Muscle layer of duodenum (tissue), 2 donors: Measurements from ENCODE around the gene ZFHX2.

Source experiments
- H3K27ac ChIP-seq: one replicate; pipeline ENCODE4 v1.7.0; 2013; ENCODE audit warnings: mild to moderate bottlenecking, low read length
- H3K27me3 ChIP-seq: one replicate; pipeline ENCODE4 v1.7.0; 2013; ENCODE audit warnings: low read depth, mild to moderate bottlenecking, control low read depth, low read length
- H3K36me3 ChIP-seq, 2 donors: one replicate each; pipeline ENCODE4 v1.7.0; 2013; ENCODE audit warnings: low read length in 2 of 2, control low read depth in 1 of 2, mild to moderate bottlenecking in 1 of 2; ENCODE audit not compliant: insufficient read depth in 2 of 2, control insufficient read depth in 1 of 2
- H3K4me1 ChIP-seq, 2 donors: one replicate each; pipeline ENCODE4 v1.7.0; 2013; ENCODE audit warnings: low read length in 2 of 2, mild to moderate bottlenecking in 2 of 2, control low read depth in 1 of 2, moderate library complexity in 1 of 2; ENCODE audit not compliant: insufficient read depth in 2 of 2, control insufficient read depth in 1 of 2
- H3K4me3 ChIP-seq, 2 donors: one replicate each; pipeline ENCODE4 v1.7.0; 2013; ENCODE audit warnings: low read length in 2 of 2, low read depth in 1 of 2, mild to moderate bottlenecking in 1 of 2
- H3K9me3 ChIP-seq, 2 donors: one replicate each; pipeline ENCODE4 v1.7.0; 2013; ENCODE audit warnings: low read length in 2 of 2, control low read depth in 1 of 2, mild to moderate bottlenecking in 1 of 2; ENCODE audit not compliant: control insufficient read depth in 1 of 2
- donor health status: healthy.

The ZFHX2 gene

GRCh38 chr14:23522643-23523198 is 28.8 kb downstream of the ZFHX2 start:
- Histone ChIP-seq H3K4me3 (no peak overlapping the region), H3K27me3 (no peaks in the 10 kb centered on the region), H3K4me1 (no peaks in the 10 kb centered on the region), H3K9me3 (no peaks in the 10 kb centered on the region), H3K36me3 (peaks cover 0 to 13% of the 10 kb centered on the region in 2 donors), H3K27ac (no peak overlapping the region)

- H3K4me1 ChIP-seq = no peaks in the 10 kb centered on the region
- H3K27me3 ChIP-seq = no peaks in the 10 kb centered on the region
- no peak overlapping the region for H3K27ac ChIP-seq
- no peaks in the 10 kb centered on the region for H3K9me3 ChIP-seq
- H3K4me3 ChIP-seq = no peak overlapping the region
- peaks cover 0 to 13% of the 10 kb centered on the region in 2 donors for H3K36me3 ChIP-seq
Observed at GRCh38 chr14:23521785-23522640, 29.6 kb downstream of the ZFHX2 start.

- Histone ChIP-seq H3K27me3 (no peaks in the 10 kb centered on the region), H3K4me1 (no peaks in the 10 kb centered on the region), H3K9me3 (no peaks in the 10 kb centered on the region), H3K27ac (no peak overlapping the region), H3K4me3 (no peak overlapping the region), H3K36me3 (peaks cover 0 to 7% of the 10 kb centered on the region in 2 donors)
Observed at GRCh38 chr14:23520899-23521533, 30.5 kb downstream of the ZFHX2 start.

- H3K36me3 ChIP-seq = no peaks in the 10 kb centered on the region
- H3K27ac ChIP-seq = no peak overlapping the region
- H3K27me3 ChIP-seq = no peaks in the 10 kb centered on the region
- no peaks in the 10 kb centered on the region for H3K9me3 ChIP-seq
- no peak overlapping the region for H3K4me3 ChIP-seq
- H3K4me1 ChIP-seq = no peaks in the 10 kb centered on the region
Observed at GRCh38 chr14:23518709-23519108, 32.9 kb downstream of the ZFHX2 start.

GRCh38 chr14:23517650-23518326 is 33.8 kb downstream of the ZFHX2 start:
- no peak overlapping the region for H3K4me3 ChIP-seq
- no peak overlapping the region for H3K27ac ChIP-seq
- H3K4me1 ChIP-seq = peaks cover 0 to 6% of the 10 kb centered on the region in 2 donors
- no peaks in the 10 kb centered on the region for H3K27me3 ChIP-seq
- no peaks in the 10 kb centered on the region for H3K36me3 ChIP-seq
- H3K9me3 ChIP-seq = no peaks in the 10 kb centered on the region

- no peaks in the 10 kb centered on the region for H3K36me3 ChIP-seq
- H3K9me3 ChIP-seq = no peaks in the 10 kb centered on the region
- H3K27ac ChIP-seq = no peak overlapping the region
- no peaks in the 10 kb centered on the region for H3K27me3 ChIP-seq
- peaks cover 0 to 7% of the 10 kb centered on the region in 2 donors for H3K4me1 ChIP-seq
- no peak overlapping the region for H3K4me3 ChIP-seq
Observed at GRCh38 chr14:23514644-23514957, 37.0 kb downstream of the ZFHX2 start.

- no peak overlapping the region for H3K27ac ChIP-seq
Observed at GRCh38 chr14:23513818-23514643, 37.5 kb downstream of the ZFHX2 start.

GRCh38 chr14:23513005-23513817 is 38.4 kb downstream of the ZFHX2 start:
- Histone ChIP-seq H3K4me1 (peaks cover 0 to 7% of the 10 kb centered on the region in 2 donors), H3K27me3 (no peaks in the 10 kb centered on the region), H3K27ac (no peak overlapping the region), H3K9me3 (no peaks in the 10 kb centered on the region), H3K4me3 (no peak overlapping the region), H3K36me3 (no peaks in the 10 kb centered on the region)

More at GRCh38 chr14:23513818-23514643, 37.5 kb downstream of the ZFHX2 start:
- Histone ChIP-seq H3K27me3 (no peaks in the 10 kb centered on the region), H3K9me3 (no peaks in the 10 kb centered on the region), H3K36me3 (no peaks in the 10 kb centered on the region), H3K4me3 (no peak overlapping the region), H3K4me1 (peaks cover 0 to 7% of the 10 kb centered on the region in 2 donors)

- Histone ChIP-seq H3K36me3 (no peaks in the 10 kb centered on the region), H3K27ac (no peak overlapping the region), H3K4me1 (peaks cover 0 to 7% of the 10 kb centered on the region in 2 donors), H3K4me3 (no peak overlapping the region), H3K27me3 (no peaks in the 10 kb centered on the region), H3K9me3 (no peaks in the 10 kb centered on the region)
Observed at GRCh38 chr14:23512156-23512555, 39.4 kb downstream of the ZFHX2 start.

GRCh38 chr14:23494223-23494622 is 57.3 kb downstream of the ZFHX2 start:
- Histone ChIP-seq H3K27ac (no peak overlapping the region), H3K9me3 (no peaks in the 10 kb centered on the region), H3K36me3 (peaks cover 0 to 5% of the 10 kb centered on the region in 2 donors), H3K4me1 (no peaks in the 10 kb centered on the region), H3K27me3 (no peaks in the 10 kb centered on the region), H3K4me3 (no peak overlapping the region)
